ENCODE measurements around the gene SGPP1. TPM values are rescaled to one million over a fixed set of nuclear protein-coding genes. Genes with fewer than 3 reads are reported as not detected.

Gene SGPP1
- total RNA-seq, 4 donors from 2014 or later = 17.7 to 47.6 (median 21.5) TPM

GRCh38 chr14:63676615-63677014 lies 51.2 kb downstream of the SGPP1 start:
- H3K27ac ChIP-seq = no peak overlapping the region
- H3K4me3 ChIP-seq = no peak overlapping the region
- DNase-seq = no peak
- H3K36me3 ChIP-seq = no peaks in the 10 kb centered on the region
- H3K9me3 ChIP-seq = no peaks in the 10 kb centered on the region
- TF ChIP-seq, protein P1, sequence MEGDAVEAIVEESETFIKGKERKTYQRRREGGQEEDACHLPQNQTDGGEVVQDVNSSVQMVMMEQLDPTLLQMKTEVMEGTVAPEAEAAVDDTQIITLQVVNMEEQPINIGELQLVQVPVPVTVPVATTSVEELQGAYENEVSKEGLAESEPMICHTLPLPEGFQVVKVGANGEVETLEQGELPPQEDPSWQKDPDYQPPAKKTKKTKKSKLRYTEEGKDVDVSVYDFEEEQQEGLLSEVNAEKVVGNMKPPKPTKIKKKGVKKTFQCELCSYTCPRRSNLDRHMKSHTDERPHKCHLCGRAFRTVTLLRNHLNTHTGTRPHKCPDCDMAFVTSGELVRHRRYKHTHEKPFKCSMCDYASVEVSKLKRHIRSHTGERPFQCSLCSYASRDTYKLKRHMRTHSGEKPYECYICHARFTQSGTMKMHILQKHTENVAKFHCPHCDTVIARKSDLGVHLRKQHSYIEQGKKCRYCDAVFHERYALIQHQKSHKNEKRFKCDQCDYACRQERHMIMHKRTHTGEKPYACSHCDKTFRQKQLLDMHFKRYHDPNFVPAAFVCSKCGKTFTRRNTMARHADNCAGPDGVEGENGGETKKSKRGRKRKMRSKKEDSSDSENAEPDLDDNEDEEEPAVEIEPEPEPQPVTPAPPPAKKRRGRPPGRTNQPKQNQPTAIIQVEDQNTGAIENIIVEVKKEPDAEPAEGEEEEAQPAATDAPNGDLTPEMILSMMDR (IDR thresholded peaks at IDR 0.05) = no peak
- TF ChIP-seq POLR2A (IDR thresholded peaks at IDR 0.05) = no peak
- intact Hi-C loops (cut with DNase I; ENCODE audit: low total_unique reads) = no loop called here
- H3K27me3 ChIP-seq = no peaks in the 10 kb centered on the region
- no peaks in the 10 kb centered on the region for H3K4me1 ChIP-seq

- H3K4me1 ChIP-seq = no peaks in the 10 kb centered on the region
- H3K9me3 ChIP-seq = no peaks in the 10 kb centered on the region
- intact Hi-C loops (cut with DNase I; ENCODE audit: low total_unique reads) = no loop called here
- no peak overlapping the region for H3K27ac ChIP-seq
- H3K36me3 ChIP-seq = no peaks in the 10 kb centered on the region
- TF ChIP-seq, protein P1 (IDR thresholded peaks at IDR 0.05) = no peak
- no peak for TF ChIP-seq POLR2A (IDR thresholded peaks at IDR 0.05)
- DNase-seq = no peak
- no peaks in the 10 kb centered on the region for H3K27me3 ChIP-seq
- H3K4me3 ChIP-seq = no peak overlapping the region
Observed at GRCh38 chr14:63673886-63674497, 53.9 kb downstream of the SGPP1 start.

GRCh38 chr14:63673255-63673654 lies 54.6 kb downstream of the SGPP1 start:
- H3K27me3 ChIP-seq = no peaks in the 10 kb centered on the region
- H3K36me3 ChIP-seq = no peaks in the 10 kb centered on the region
- H3K4me3 ChIP-seq = no peak overlapping the region
- intact Hi-C loops (cut with DNase I; ENCODE audit: low total_unique reads) = no loop called here
- TF ChIP-seq, protein P1 (IDR thresholded peaks at IDR 0.05) = no peak
- TF ChIP-seq POLR2A (IDR thresholded peaks at IDR 0.05) = no peak
- no peaks in the 10 kb centered on the region for H3K9me3 ChIP-seq
- no peak for DNase-seq
- H3K27ac ChIP-seq = no peak overlapping the region
- H3K4me1 ChIP-seq = no peaks in the 10 kb centered on the region

DNA sequence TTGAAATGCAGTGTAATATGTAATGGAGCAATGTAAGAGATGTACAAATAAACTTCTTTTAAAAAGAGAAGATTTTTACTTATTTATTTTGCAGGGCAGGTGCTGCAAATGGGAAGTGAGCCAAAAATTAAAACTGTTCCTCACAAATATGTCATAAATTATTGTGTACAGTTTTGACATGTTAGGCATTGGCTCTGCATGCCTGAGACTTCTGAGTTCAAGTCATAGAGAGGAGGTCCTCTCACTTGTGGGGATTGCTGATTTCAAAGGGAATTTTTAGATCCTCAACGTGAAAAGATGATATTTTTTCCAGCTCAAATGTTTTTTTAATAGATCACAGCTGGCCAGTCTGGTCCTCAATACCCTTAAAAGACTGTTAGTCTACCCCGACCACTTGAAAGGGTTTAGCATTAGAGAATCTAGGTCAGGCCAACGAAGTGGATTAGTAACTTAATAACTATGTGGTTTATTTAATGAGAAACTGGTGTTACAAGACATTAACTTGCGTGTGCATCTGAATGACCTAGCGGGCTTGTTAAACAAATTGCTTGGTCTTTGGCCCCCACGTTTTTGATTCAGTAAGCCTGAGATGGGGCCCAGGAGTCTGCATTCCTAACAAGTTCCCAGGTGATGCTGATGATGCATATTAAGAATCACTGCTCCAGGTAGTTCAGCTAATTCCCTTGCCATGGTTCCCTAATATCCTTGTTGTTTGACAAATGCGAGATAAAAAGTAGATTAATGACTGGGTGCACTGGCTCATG lies 55.3 kb downstream of the SGPP1 start:
- H3K4me3 ChIP-seq = no peak overlapping the region
- H3K27ac ChIP-seq = no peak overlapping the region
- no peaks in the 10 kb centered on the region for H3K4me1 ChIP-seq
- no peaks in the 10 kb centered on the region for H3K36me3 ChIP-seq
- no peaks in the 10 kb centered on the region for H3K27me3 ChIP-seq
- TF ChIP-seq, protein P1 (IDR thresholded peaks at IDR 0.05) = no peak
- no peak for TF ChIP-seq POLR2A (IDR thresholded peaks at IDR 0.05)
- H3K9me3 ChIP-seq = no peaks in the 10 kb centered on the region
- intact Hi-C loops (cut with DNase I; ENCODE audit: low total_unique reads) = no loop called here
- no peak for DNase-seq

DNA sequence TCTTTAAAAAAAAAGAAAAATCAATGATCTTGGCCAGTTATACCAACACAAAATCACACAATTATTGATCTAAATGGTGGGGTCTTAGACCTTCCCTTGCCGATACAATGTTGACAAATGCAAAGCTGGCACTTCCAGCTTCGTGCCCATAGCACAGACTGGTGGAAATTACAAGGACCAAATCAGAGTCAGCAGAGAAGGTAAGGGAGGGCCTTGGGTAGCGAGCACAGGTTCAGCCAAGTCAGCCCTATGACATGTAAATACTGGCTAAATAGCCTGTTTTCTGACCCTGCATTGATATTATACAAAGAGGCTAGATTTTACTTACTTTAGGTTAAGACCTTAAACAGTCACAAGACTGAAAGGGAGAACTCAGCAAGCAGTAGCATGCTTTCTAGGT lies 55.9 kb downstream of the SGPP1 start:
- intact Hi-C loops (cut with DNase I; ENCODE audit: low total_unique reads) = no loop called here
- TF ChIP-seq POLR2A (IDR thresholded peaks at IDR 0.05) = no peak
- TF ChIP-seq, protein P1 (IDR thresholded peaks at IDR 0.05) = no peak

More for the DNA sequence above, 55.9 kb downstream of the SGPP1 start:
- no peaks in the 10 kb centered on the region for H3K9me3 ChIP-seq
- H3K27me3 ChIP-seq = no peaks in the 10 kb centered on the region
- DNase-seq = no peak
- no peak overlapping the region for H3K4me3 ChIP-seq
- H3K4me1 ChIP-seq = no peaks in the 10 kb centered on the region
- H3K27ac ChIP-seq = no peak overlapping the region
- H3K36me3 ChIP-seq = no peaks in the 10 kb centered on the region
